K562 (cell line): ENCODE results near the gene UQCRC1. TPM values are rescaled to one million over a fixed set of nuclear protein-coding genes. Genes with fewer than 3 reads are reported as not detected.
A peak's percentile ranks its signal among the peaks of the same experiment; 100 is the strongest.

Source experiments
- ATAC-seq: fragments of 200-7000 bp; cut with Tn5 transposase; 3 replicates; pipeline ENCODE4 v1.9.1; 2020; ENCODE audit warnings: moderate library complexity
- BruUV-seq: library from RNA; stranded (reverse); fragments of 400-500 nt; replicated peaks from 2 replicates; lab custom pipeline; 2021; lab: Mats Ljungman, UMichigan
- CTCF ChIA-PET: fragments of 300-600 bp; formaldehyde crosslinking; extraction: SDS; loops from one replicate; lab custom pipeline; 2021; ENCODE audit warnings: low intra/inter-chr PET ratio; lab: Yijun Ruan, JAX
- POLR2A ChIA-PET: fragments of 300-600, 350-650 bp; sonication (Branson Sonifier 250); formaldehyde crosslinking; extraction: SDS; loops from one replicate; lab custom pipeline; 2021; ENCODE audit warnings: antibody characterized with exemption, inconsistent platforms; lab: Yijun Ruan, JAX
- DNase-seq, 4 experiments: peaks; one replicate each; pipeline versions ENCODE4 v3.0.0 to v3.0.0-alpha.2; 2011 to 2018; ENCODE audit warnings: low spot score in 3 of 4, mixed read lengths in 3 of 4; ENCODE audit errors: extremely low read depth in 1 of 4
- FAIRE-seq: peaks from 2 replicates; lab custom pipeline; 2011; peaks lifted over from hg19 to GRCh38; lab: Jason Lieb, UNC
- H2AFZ ChIP-seq: 2 replicates; pipeline ENCODE4 v1.6.0; 2011; ENCODE audit warnings: low read depth, low read length, control low read depth, inconsistent platforms
- H3K27ac ChIP-seq: fragments of 200-600 bp; 3 replicates; pipeline ENCODE4 v1.8.0; 2011; ENCODE audit warnings: low read depth, mild to moderate bottlenecking, control low read depth, inconsistent platforms, low read length, moderate library complexity, mixed read lengths; ENCODE audit errors: extremely low read depth
- H3K27me3 ChIP-seq, 2 experiments: fragments of 300-600 bp in 1 of 2; 2 replicates in 1 of 2; 3 replicates in 1 of 2; pipeline versions ENCODE4 v1.6.0 to v1.8.0; 2011; ENCODE audit warnings: inconsistent platforms in 2 of 2, low read length in 2 of 2, mild to moderate bottlenecking in 1 of 2, mixed read lengths in 1 of 2, moderate library complexity in 1 of 2; ENCODE audit not compliant: control insufficient read depth in 2 of 2, insufficient read depth in 2 of 2
- H3K36me3 ChIP-seq: fragments of 300-600 bp; 3 replicates; pipeline ENCODE4 v1.8.0; 2011; ENCODE audit warnings: mild to moderate bottlenecking, low read length, inconsistent platforms; ENCODE audit not compliant: control insufficient read depth, insufficient read depth
- H3K4me1 ChIP-seq, 2 experiments: fragments of 200-600 bp in 1 of 2; replicated peaks in 1 of 2; 2 replicates in 1 of 2; 3 replicates in 1 of 2; pipeline versions ENCODE4 v1.5.1 to v1.8.0; 2011; ENCODE audit warnings: inconsistent platforms in 2 of 2, low read length in 2 of 2, mild to moderate bottlenecking in 1 of 2, mixed read lengths in 1 of 2, moderate library complexity in 1 of 2; ENCODE audit not compliant: control insufficient read depth in 2 of 2, insufficient read depth in 2 of 2
- H3K4me2 ChIP-seq: 2 replicates; pipeline ENCODE4 v1.6.1; 2011; ENCODE audit warnings: low read length, control low read depth, inconsistent platforms, mixed read lengths; ENCODE audit not compliant: insufficient read depth
- H3K4me3 ChIP-seq: fragments of 200-600 bp; sonication (generic), shearing (Covaris generic); 2 replicates; pipeline ENCODE4 v1.5.1; 2016; ENCODE audit warnings: control low read depth, inconsistent platforms
- H3K79me2 ChIP-seq: fragments of 200-600 bp; 3 replicates; pipeline ENCODE4 v1.8.0; 2011; ENCODE audit warnings: low read length, inconsistent platforms; ENCODE audit not compliant: control insufficient read depth, insufficient read depth
- H3K9ac ChIP-seq, 2 experiments: 2 replicates each; pipeline versions ENCODE4 v1.6.0 to v1.6.1; 2011; ENCODE audit warnings: low read depth in 2 of 2, low read length in 2 of 2, control low read depth in 1 of 2, inconsistent platforms in 1 of 2, mild to moderate bottlenecking in 1 of 2, mixed read lengths in 1 of 2; ENCODE audit not compliant: insufficient read depth in 1 of 2
- H3K9me1 ChIP-seq: one replicate; pipeline ENCODE4 v1.6.0; 2011; ENCODE audit warnings: inconsistent platforms, mild to moderate bottlenecking, low read length, moderate library complexity; ENCODE audit not compliant: control insufficient read depth, insufficient read depth
- H3K9me3 ChIP-seq: replicated peaks from 2 replicates; pipeline ENCODE4 v1.5.1; 2011; ENCODE audit warnings: low read depth, low read length, inconsistent platforms; ENCODE audit not compliant: control insufficient read depth, insufficient read depth
- H4K20me1 ChIP-seq: replicated peaks from 2 replicates; pipeline ENCODE4 v1.6.1; 2011; ENCODE audit warnings: low read length, inconsistent platforms, mixed read lengths; ENCODE audit not compliant: control insufficient read depth, insufficient read depth
- CAMTA2 ChIP-seq: fragments of 250-450 bp; sonication (Bioruptor Pico); conservative IDR thresholded peaks from 2 replicates; pipeline ENCODE4 v1.5.1; 2022
- CTCF ChIP-seq, 3 experiments: IDR thresholded peaks in 2 of 3; conservative IDR thresholded peaks in 1 of 3; 2 replicates each; pipeline ENCODE4 v1.5.1; 2011 to 2012; ENCODE audit warnings: low read length in 3 of 3, mild to moderate bottlenecking in 3 of 3, control low read depth in 2 of 3, improper control_type of control experiment in 1 of 3, inconsistent platforms in 1 of 3, low read depth in 1 of 3, mixed read lengths in 1 of 3, moderate library complexity in 1 of 3; ENCODE audit not compliant: insufficient read depth in 2 of 3
- EGR1 ChIP-seq: fragments of 450-650 bp; conservative IDR thresholded peaks from 2 replicates; pipeline ENCODE4 v1.6.1; 2017; ENCODE audit warnings: mild to moderate bottlenecking
- WGBS: fragments of 100-300 bp; shearing (Covaris generic); methylation state at CpG from one replicate; pipeline ENCODE4 v1.1.6; 2016; ENCODE audit warnings: low coverage, mixed read lengths; ENCODE audit not compliant: insufficient coverage; ENCODE audit errors: missing lambda C conversion rate; 5-methylcytosine and 5-hydroxymethylcytosine counted together
- in situ Hi-C: fragments of 300-500 bp; cut with MboI; formaldehyde crosslinking; loops from 4 replicates; pipeline ENCODE4 v1.15.0; 2018; ENCODE audit warnings: inconsistent platforms, mixed read lengths
- intact Hi-C: fragments of 100-400 bp; cut with micrococcal nuclease; formaldehyde crosslinking; loops from 2 replicates; pipeline ENCODE4 v1.14.2; 2022
- polyA plus RNA-seq, 8 experiments: library from polyadenylated mRNA; depleted of rRNA in 4 of 8; stranded (reverse) in 5 of 8; unstranded in 3 of 8; fragments of >200 nt; fragmentation: Nextera tagmentation in 2 of 8; fragmentation: Illumina TruSeq in 1 of 8; extraction: Ambion mirVana in 2 of 8; extraction: Trizol in 1 of 8; gene quantifications; 2 replicates each; pipeline versions ENCODE4 v1.2.1 to v1.2.3, GENCODE V29; 2011 to 2014; ENCODE audit warnings: inconsistent platforms in 1 of 8, missing spikeins in 1 of 8
- total RNA-seq, 7 experiments: library from RNA; depleted of rRNA in 6 of 7; stranded (reverse); fragments of >200 nt in 6 of 7; fragmentation: Illumina TruSeq in 2 of 7; extraction: Trizol in 2 of 7; gene quantifications; 2 replicates each; pipeline versions ENCODE4 v1.2.1 to v1.2.3, GENCODE V29; 2011 to 2021; ENCODE audit warnings: low replicate concordance in 1 of 7

The UQCRC1 gene
- total and polyA plus RNA-seq, 9 of the 15 experiments (the other 6 are each of a cell fraction or from before 2014, with no cell fraction given), result 125 to 424 (median 268) TPM

GRCh38 chr3:48584836-48585235, 24.6 kb downstream of the UQCRC1 start (continued):
- TF ChIP-seq EGR1, result no peak

DNA sequence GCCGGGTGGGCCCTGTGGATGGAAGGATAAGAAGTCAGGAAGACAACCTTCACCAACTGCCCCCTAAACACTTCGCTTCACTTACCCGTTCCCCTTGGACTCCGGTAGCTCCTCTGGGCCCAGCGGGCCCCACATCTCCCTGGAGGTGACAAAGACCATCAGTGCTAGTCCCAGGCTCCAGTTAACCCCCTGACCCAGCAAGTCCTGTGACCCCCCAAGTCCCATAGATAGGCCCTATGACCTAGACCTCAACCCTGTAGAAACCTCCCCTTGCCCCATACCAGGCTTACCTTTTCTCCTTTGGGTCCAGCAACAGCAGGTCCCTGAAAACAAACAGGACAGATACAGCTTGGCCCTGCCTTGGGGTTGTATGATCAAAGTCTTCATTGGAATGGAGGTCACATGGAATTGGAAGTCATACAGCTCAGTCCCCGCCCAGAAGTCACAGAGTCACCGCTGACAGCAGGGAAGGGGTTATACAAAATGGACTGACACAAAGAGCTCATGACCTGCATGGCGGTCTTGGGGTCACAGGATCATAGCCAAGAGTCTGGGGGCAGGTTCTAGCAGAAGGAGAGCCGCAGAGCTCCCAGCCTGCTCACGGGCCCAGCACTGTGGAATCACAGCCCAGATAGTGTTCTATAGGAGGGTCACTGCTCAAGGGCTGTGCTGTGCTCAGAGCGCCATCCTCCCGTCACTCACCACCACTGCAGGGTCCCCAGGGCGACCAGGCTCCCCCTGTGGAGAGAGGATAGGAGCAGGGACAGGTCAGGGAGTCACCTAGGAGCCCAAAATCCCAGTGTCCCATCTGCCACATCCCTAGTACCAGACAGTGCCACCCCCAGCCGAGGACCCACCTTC, 27.6 kb downstream of the UQCRC1 start:
- CTCF ChIA-PET, result no interaction called here
- Histone ChIP-seq H3K36me3 (no peaks in the 10 kb centered on the region), H3K9ac (no peak overlapping the region), H3K9me1 (no peaks in the 10 kb centered on the region), H3K4me3 (no peak overlapping the region), H3K27ac (no peak overlapping the region), H3K27me3 (no peaks in the 10 kb centered on the region), H4K20me1 (no peaks in the 10 kb centered on the region), H3K4me2 (no peak overlapping the region), H3K9me3 (no peaks in the 10 kb centered on the region), H3K4me1 (no peaks in the 10 kb centered on the region; a peak in 1 of 5 replicates), H3K79me2 (no peaks in the 10 kb centered on the region), H2AFZ (no peak overlapping the region)
- POLR2A ChIA-PET, result interaction anchor here (0.6 kb wide), 1 partner anchor 53 kb away, joined by 3 read pairs; no protein-coding TSS in a partner anchor
- FAIRE-seq, result no peak
- TF ChIP-seq CTCF (IDR thresholded peaks at IDR 0.05 in 2 of 3, conservative IDR thresholded peaks at IDR 0.05 in 1 of 3; ENCODE audit: insufficient read depth in 2 of 3, low read depth in 1 of 3, low read length in 3 of 3), result peak in 2 of 3 experiments; percentile 19 to 47; a peak in 4 of 6 replicates
- TF ChIP-seq CAMTA2 (CRISPR knock-in tag), result no peak
- no peak for DNase-seq
- 30% methylated on average over 13 of the region's 14 CpGs for WGBS
- intact Hi-C loops (no loop called here), in situ Hi-C loops (no loop called here)
- no TSS peak for BruUV-seq
- ATAC-seq, result peak; percentile 61
